ENCODE results near the gene CADM2.
"Not testable (repeated sequence)": the region's sequence is repeated elsewhere in the genome, so short reads cannot be mapped to it uniquely, and the experiment has no call there.

Gene CADM2

DNA sequence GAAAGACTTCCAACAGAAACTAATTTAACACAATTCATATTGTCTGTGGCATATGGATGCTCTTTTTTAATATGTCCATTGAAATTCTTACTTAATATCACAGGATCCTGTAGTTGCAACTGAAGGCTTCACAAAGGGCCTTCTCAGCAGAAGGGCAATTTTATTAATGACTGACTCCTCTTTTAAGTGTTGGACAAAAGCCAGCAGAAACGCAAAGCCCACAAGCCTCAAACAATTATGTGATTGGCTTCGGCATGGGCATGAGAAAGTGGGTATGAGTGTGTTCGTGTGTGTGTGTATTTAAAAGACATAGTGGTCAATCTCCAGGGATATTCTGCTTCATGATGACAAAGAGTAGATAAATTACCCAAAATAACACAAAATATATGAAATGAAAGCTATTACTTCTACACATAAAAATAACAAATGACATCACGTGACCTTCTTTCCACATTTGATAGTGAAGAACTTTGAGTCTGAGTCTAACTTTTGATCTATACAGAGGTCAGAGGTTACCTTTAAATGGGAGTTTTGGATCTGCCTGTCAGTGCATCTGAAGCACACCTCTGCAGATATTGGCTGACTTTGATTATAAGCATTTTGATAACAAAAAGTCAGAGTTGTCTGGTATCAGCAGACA, 496.9 kb downstream of the CADM2 start:
- DNase-seq (ENCODE audit: extremely low read depth in 1 of 2, low read depth in 1 of 2), result no peak

- DNase-seq (ENCODE audit: extremely low read depth in 1 of 2, low read depth in 1 of 2), result no peak
Observed at GRCh38 chr3:85474241-85474640, 515.5 kb downstream of the CADM2 start.

- no peak for DNase-seq (ENCODE audit: extremely low read depth in 1 of 2, low read depth in 1 of 2)
Observed at GRCh38 chr3:85475346-85475745, 516.6 kb downstream of the CADM2 start.

- DNase-seq (ENCODE audit: extremely low read depth in 1 of 2, low read depth in 1 of 2), result no peak
Observed at GRCh38 chr3:85476891-85477495, 518.2 kb downstream of the CADM2 start.

DNA sequence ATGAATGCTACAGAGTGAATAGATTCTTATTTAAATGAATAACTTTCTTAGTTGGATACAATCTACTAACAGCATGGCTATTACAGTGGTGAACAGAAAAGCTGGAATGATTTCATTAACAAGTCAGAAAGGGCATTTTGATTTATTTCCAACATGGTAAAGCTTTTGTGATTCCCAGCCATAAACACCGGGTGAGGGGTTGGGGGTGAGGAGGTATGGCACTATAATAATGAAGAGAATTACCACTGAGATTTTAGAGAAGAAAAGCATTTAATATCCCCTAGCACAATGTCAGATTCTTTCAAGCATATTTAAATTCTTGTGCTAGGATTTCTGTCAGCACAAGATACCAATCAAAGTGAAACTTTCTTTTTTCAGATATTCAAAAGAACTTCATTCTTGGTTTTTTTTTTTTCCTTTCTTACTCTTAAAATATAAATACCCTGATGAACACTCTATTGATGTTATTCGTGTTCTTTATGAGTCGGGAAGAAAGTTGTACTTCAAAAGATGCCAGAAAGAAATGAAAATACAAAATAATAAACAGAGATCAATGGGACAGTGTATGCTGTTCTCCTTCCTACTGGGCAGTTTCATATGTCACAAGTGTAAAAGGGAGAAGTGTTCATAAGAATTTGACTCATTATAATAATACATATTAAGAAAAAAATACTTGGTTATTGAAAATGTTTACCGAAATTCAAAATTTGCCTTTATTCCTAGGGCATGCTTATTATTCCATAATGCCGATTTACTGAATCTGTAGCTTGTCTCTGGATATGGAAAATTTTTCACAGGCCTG, 522.8 kb downstream of the CADM2 start:
- DNase-seq (ENCODE audit: extremely low read depth in 1 of 2, low read depth in 1 of 2), result no peak

- no peak for DNase-seq (ENCODE audit: extremely low read depth in 1 of 2, low read depth in 1 of 2)
Observed at GRCh38 chr3:85482213-85482490, 523.4 kb downstream of the CADM2 start.

- DNase-seq (ENCODE audit: extremely low read depth in 1 of 2, low read depth in 1 of 2), result no peak
Observed at GRCh38 chr3:85483986-85484385, 525.2 kb downstream of the CADM2 start.

GRCh38 chr3:85487375-85487774, 528.6 kb downstream of the CADM2 start:
- DNase-seq (ENCODE audit: extremely low read depth in 1 of 2, low read depth in 1 of 2), result no peak

DNA sequence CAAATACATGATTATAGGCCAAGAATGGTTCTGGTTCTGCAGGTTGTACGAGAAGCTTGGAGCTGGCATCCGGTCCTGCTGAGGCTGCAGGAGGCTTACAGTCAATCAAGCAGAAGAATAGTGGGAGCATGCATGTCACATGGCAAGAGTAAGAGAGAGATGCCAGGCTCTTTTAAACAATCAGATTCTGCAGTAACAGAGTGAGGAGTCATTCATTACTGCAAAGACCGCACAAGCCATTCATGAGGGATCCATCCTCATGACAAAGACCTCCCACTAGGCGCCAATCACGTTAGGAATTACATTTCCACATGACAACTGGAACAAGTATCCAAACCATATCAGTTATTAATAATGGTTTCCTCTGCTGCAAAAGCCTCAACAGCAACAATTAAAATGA, 536.8 kb downstream of the CADM2 start:
- DNase-seq (ENCODE audit: extremely low read depth in 1 of 2, low read depth in 1 of 2), result no peak

DNA sequence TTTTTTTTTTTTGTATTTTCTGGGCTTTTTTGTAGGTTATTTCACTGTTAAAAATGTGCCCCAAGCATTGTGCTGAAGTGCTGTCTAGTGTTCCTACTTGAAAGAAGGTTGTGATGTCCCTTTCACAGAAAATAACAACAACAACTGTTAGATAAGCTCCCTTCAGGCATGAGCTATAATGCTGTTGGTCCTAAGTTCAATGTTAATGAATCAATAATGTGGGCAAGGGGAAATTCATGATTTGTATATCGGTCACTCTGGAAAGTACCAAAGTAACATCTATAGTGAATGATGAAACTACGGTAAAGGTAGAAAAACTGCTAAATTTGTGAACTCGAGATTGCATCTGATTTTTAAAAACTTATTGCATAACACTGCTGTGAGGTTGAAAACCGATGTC, 539.4 kb downstream of the CADM2 start:
- DNase-seq (ENCODE audit: extremely low read depth in 1 of 2, low read depth in 1 of 2), result no peak

DNA sequence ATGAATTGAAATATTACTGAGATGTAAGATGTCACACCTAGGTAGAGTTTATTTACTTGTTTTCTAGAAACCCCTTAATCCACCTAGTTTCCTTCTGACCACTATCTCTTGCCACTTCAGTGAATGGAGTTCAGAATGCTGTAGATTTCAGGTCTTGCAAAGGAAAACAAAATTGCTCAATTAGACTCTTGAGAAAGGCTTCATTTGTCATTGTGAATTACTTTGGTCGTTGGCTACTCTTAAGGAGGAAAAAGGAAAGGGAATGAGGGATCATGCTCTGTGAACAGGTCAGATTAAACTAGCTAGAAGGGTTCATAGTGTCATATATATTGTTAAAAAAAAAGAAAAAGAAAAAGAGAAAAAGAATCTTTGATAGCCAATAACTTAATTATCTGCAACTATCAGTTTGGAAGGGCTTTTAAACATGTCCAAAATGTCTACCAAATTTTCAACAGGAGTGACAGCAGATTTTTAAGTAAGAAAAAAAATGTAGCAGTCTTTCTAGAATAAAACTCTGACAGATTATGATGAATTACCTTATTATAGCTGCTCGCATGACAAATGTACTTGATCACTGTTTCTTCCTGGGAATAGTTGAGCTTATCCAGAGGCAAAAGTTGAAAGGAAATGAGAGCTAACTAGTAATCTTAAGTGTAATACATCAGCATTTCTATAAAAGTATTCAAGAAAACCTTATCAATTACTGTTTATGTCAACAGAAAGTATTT, 543.5 kb downstream of the CADM2 start:
- DNase-seq (ENCODE audit: extremely low read depth in 1 of 2, low read depth in 1 of 2), result no peak

DNA sequence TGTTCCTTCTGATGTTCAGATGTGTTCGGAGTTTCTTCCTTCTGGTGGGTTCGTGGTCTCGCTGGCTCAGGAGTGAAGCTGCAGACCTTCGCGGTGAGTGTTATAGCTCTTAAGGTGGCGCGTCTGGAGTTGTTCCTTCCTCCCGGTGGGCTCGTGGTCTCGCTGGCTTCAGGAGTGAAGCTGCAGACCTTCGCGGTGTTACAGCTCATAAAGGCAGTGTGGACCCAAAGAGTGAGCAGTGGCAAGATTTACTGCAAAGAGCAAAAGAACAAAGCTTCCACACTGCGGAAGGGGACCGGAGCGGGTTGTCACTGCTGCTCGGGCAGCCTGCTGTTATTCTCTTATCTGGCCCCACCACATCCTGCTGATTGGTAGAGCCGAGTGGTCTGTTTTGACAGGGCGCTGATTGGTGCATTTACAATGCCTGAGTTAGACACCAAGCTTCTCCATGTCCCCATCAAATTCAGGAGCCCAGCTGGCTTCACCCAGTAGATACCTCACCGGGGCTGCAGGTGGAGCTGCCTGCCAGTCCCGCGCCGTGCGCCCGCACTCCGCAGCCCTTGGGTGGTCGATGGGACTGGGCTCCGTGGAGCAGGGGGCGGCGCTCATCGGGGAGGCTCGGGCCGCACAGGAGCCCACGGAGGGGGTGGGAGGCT, 545.5 kb downstream of the CADM2 start:
- DNase-seq (ENCODE audit: extremely low read depth in 1 of 2, low read depth in 1 of 2), result not testable (repeated sequence)

DNA sequence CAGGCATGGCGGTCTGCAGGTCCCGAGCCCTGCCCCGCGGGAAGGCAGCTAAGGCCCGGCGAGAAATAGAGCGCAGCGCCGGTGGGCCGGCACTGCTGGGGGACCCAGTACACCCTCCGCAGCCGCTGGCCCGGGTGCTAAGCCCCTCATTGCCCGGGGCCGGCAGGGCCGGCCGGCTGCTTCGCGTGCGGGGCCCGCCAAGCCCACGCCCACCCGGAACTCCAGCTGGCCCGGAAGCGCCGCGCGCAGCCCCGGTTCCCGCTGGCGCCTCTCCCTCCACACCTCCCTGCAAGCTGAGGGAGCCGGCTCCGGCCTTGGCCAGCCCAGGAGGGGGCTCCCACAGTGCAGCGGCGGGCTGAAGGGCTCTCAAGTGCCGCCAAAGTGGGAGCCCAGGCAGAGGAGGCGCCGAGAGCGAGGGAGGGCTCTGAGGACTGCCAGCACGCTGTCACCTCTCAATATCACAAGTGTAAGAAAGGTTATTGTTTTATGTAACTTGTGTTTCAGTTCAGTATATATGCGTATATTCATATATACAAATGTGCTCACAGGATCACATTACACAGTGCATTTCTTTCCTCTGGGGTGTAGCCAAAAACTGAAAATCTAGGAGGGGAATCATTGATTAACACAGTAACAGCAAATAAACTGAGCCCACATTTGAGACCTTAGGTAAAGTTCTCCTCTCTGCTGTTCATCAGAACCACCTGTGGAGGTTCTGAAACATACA, 546.2 kb downstream of the CADM2 start:
- not testable (repeated sequence) for DNase-seq (ENCODE audit: extremely low read depth in 1 of 2, low read depth in 1 of 2)

GRCh38 chr3:85507052-85507451, 548.3 kb downstream of the CADM2 start:
- DNase-seq (ENCODE audit: extremely low read depth in 1 of 2, low read depth in 1 of 2), result not testable (repeated sequence)

GRCh38 chr3:85508659-85509058, 549.9 kb downstream of the CADM2 start:
- no peak for DNase-seq (ENCODE audit: extremely low read depth in 1 of 2, low read depth in 1 of 2)

- no peak for DNase-seq (ENCODE audit: extremely low read depth in 1 of 2, low read depth in 1 of 2)
Observed at GRCh38 chr3:85516146-85516545, 557.4 kb downstream of the CADM2 start.

DNA sequence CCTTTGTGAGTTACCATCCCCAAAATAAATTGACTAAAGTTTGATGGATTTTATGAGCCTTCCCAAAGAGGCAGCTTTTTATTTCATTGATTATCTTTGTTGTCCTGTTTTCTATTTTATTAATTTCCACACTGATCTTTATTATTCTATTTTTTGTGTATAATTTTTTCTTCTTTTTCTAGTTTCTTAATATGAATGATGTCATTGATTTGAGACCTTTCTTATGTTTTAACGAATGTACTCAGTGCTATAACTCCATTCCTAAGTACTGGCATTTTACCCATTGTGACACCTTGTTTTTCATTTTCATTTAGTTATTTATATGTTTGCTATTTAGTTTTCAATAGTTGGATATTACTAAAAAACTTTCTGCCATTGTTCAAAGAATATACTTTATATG, 565.3 kb downstream of the CADM2 start:
- DNase-seq (ENCODE audit: extremely low read depth in 1 of 2, low read depth in 1 of 2), result no peak

DNA sequence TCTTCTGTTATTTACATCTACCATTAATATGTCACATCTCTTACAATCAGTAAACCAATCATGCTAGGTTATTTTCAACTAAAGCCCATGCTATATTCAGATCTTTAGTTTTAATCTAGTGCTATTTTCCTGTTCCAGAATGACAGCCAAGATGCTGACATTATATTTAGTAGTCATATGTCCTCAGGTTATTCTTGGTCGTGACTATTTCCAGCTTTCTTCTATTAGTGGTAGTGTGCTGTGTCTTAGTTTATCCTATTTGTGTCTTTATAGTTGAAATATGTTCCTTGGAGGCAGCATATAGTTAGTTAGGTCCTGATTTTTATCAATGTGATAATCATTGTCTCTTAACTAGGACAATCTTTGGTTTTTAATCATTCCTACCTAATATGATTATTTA, 566.5 kb downstream of the CADM2 start:
- no peak for DNase-seq (ENCODE audit: extremely low read depth in 1 of 2, low read depth in 1 of 2)

GRCh38 chr3:85533586-85533985, 574.8 kb downstream of the CADM2 start:
- no peak for DNase-seq (ENCODE audit: extremely low read depth in 1 of 2, low read depth in 1 of 2)

DNA sequence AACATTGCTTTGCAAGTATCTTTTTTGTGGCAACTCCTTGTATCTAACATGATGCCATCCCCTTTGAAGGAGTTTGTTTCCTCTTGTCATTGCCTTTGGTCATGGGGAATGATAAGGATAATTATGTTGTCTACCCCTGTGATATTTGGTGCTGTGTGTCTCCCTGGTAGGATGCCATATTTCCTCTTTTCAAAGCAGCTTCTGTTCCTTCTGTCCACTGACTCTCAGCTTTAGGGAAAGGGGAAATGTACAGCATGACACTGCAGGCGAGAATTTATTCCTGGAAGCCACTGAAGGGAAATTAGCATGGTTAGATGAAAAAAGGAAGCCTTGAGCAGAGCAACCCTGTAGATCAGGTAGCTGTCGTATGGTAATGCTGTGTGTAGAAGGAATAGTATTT, 576.7 kb downstream of the CADM2 start:
- DNase-seq (ENCODE audit: extremely low read depth in 1 of 2, low read depth in 1 of 2), result no peak

- DNase-seq (ENCODE audit: extremely low read depth in 1 of 2, low read depth in 1 of 2), result no peak
Observed at GRCh38 chr3:85539232-85539631, 580.4 kb downstream of the CADM2 start.

Measured in activated CD8-positive, alpha-beta memory T cell treated with anti-CD3 and anti-CD28 coated beads for 1 hour (primary cell).